Measurements from ENCODE around the gene SQOR. TPM values are rescaled to one million over a fixed set of nuclear protein-coding genes. Genes with fewer than 3 reads are reported as not detected.

SQOR gene
- total RNA-seq, 2 donors from 2014 or later: 15.8 to 41.8 TPM

- peak; percentile 7 for ATAC-seq
- DNase-seq: no peak
- no peaks in the 10 kb centered on the region for H3K9me3 ChIP-seq
- H3K4me3 ChIP-seq: no peak overlapping the region
- intact Hi-C loops (cut with DNase I): no loop called here
- H3K36me3 ChIP-seq (replicated peaks in 1 of 2; ENCODE audit: insufficient read depth in 1 of 2, low read depth in 2 of 2): no peaks in the 10 kb centered on the region
- WGBS, 2 donors: 29 to 48% methylated on average over 7 of the region's 7 CpGs
- no peaks in the 10 kb centered on the region for H3K27me3 ChIP-seq
- H3K27ac ChIP-seq: peak overlapping the region; percentile 55 to 81 (median 80)
- H3K4me1 ChIP-seq: peaks cover 70% of the 10 kb centered on the region
- TF ChIP-seq POLR2A (IDR thresholded peaks at IDR 0.05): no peak
- TF ChIP-seq CTCF (IDR thresholded peaks at IDR 0.05): no peak
These were observed 7.4 kb downstream of the SQOR start for GRCh38 chr15:45641999-45642932.

- no peak for TF ChIP-seq POLR2A (IDR thresholded peaks at IDR 0.05)
- TF ChIP-seq CTCF (IDR thresholded peaks at IDR 0.05): no peak
- Histone ChIP-seq H3K36me3 (replicated peaks in 1 of 2; ENCODE audit: insufficient read depth in 1 of 2, low read depth in 2 of 2) (no peaks in the 10 kb centered on the region), H3K9me3 (no peaks in the 10 kb centered on the region), H3K27me3 (no peaks in the 10 kb centered on the region), H3K4me3 (no peak overlapping the region), H3K4me1 (peaks cover 65% of the 10 kb centered on the region), H3K27ac (no peak overlapping the region)
- WGBS, 2 donors: 41 to 93% methylated on average over 2 of the region's 2 CpGs
- DNase-seq (no peak), ATAC-seq (no peak)
- intact Hi-C loops (cut with DNase I): no loop called here
These were observed 9.6 kb downstream of the SQOR start for GRCh38 chr15:45644437-45644836.

- intact Hi-C loops (cut with DNase I): no loop called here
- H3K27ac ChIP-seq: no peak overlapping the region
- 63 to 74% methylated on average over 9 of the region's 9 CpGs for WGBS, 2 donors
- ATAC-seq (no peak), DNase-seq (peak in 1 of 4 donors; percentile 36)
- H3K4me3 ChIP-seq: no peak overlapping the region
- TF ChIP-seq POLR2A (IDR thresholded peaks at IDR 0.05) (no peak), CTCF (IDR thresholded peaks at IDR 0.05) (no peak)
- no peaks in the 10 kb centered on the region for H3K9me3 ChIP-seq
- peaks cover 62% of the 10 kb centered on the region for H3K4me1 ChIP-seq
- H3K27me3 ChIP-seq: no peaks in the 10 kb centered on the region
- H3K36me3 ChIP-seq (replicated peaks in 1 of 2; ENCODE audit: insufficient read depth in 1 of 2, low read depth in 2 of 2): no peaks in the 10 kb centered on the region
These were observed 10.5 kb downstream of the SQOR start for GRCh38 chr15:45645026-45645980.

GRCh38 chr15:45646220-45646619 is 11.4 kb downstream of the SQOR start:
- H3K27me3 ChIP-seq: no peaks in the 10 kb centered on the region
- DNase-seq (no peak), ATAC-seq (no peak)
- no peaks in the 10 kb centered on the region for H3K9me3 ChIP-seq
- H3K4me1 ChIP-seq: peaks cover 56% of the 10 kb centered on the region
- no peaks in the 10 kb centered on the region for H3K36me3 ChIP-seq (replicated peaks in 1 of 2; ENCODE audit: insufficient read depth in 1 of 2, low read depth in 2 of 2)
- no peak overlapping the region for H3K27ac ChIP-seq
- H3K4me3 ChIP-seq: no peak overlapping the region
- TF ChIP-seq POLR2A (IDR thresholded peaks at IDR 0.05) (no peak), CTCF (IDR thresholded peaks at IDR 0.05) (no peak)
- WGBS, 2 donors: 86 to 87% methylated on average over 3 of the region's 3 CpGs
- intact Hi-C loops (cut with DNase I): no loop called here

Data from body of pancreas (tissue), 4 donors.